IMR-90 (cell line): ENCODE data around the gene FAM13B. TPM values are rescaled to one million over a fixed set of nuclear protein-coding genes. Genes with fewer than 3 reads are reported as not detected.

Experiments used
- ATAC-seq: fragments of 200-7000 bp; cut with Tn5 transposase; 2 replicates; pipeline ENCODE4 v1.9.1; 2020; ENCODE audit warnings: low read depth, mild to moderate bottlenecking, moderate library complexity
- BruUV-seq: library from RNA; stranded (reverse); fragments of 400-500 nt; replicated peaks from 2 replicates; lab custom pipeline; 2021; lab: Mats Ljungman, UMichigan
- CTCF ChIA-PET: fragments of 300-600 bp; formaldehyde crosslinking; extraction: SDS; loops from one replicate; lab custom pipeline; 2021; ENCODE audit warnings: antibody characterized with exemption; lab: Yijun Ruan, JAX
- POLR2A ChIA-PET: fragments of 300-600 bp; sonication (Branson Sonifier 250); formaldehyde crosslinking; loops from one replicate; lab custom pipeline; 2022; ENCODE audit warnings: antibody characterized with exemption; ENCODE audit not compliant: unreplicated experiment; lab: Charles Lee
- DNase-seq: peaks from one replicate; pipeline ENCODE4 v3.0.0; 2013
- H2AFZ ChIP-seq: replicated peaks from 2 replicates; pipeline ENCODE3; 2013; ENCODE audit warnings: low read length, mild to moderate bottlenecking; ENCODE audit not compliant: poor library complexity
- H2AK5ac ChIP-seq: 2 replicates; pipeline ENCODE4 v1.6.1; 2013; ENCODE audit warnings: low read depth, low read length, inconsistent platforms
- H2AK9ac ChIP-seq: replicated peaks from 2 replicates; pipeline ENCODE3; 2013; ENCODE audit warnings: mild to moderate bottlenecking, low read depth, low read length, moderate library complexity; ENCODE audit not compliant: poor library complexity
- H2BK120ac ChIP-seq: 2 replicates; pipeline ENCODE4 v1.6.1; 2013; ENCODE audit warnings: low read depth, low read length, inconsistent platforms
- H2BK15ac ChIP-seq: 3 replicates; pipeline ENCODE4 v1.6.1; 2013; ENCODE audit warnings: low read depth, low read length, inconsistent platforms
- H2BK20ac ChIP-seq: 2 replicates; pipeline ENCODE4 v1.6.1; 2013; ENCODE audit warnings: low read depth, mild to moderate bottlenecking, inconsistent platforms, low read length, moderate library complexity
- H2BK5ac ChIP-seq: 2 replicates; pipeline ENCODE4 v1.6.1; 2013; ENCODE audit warnings: mild to moderate bottlenecking, low read depth, low read length, inconsistent platforms; ENCODE audit not compliant: poor library complexity, severe bottlenecking
- H3K14ac ChIP-seq: replicated peaks from 2 replicates; pipeline ENCODE4 v1.6.1; 2013; ENCODE audit warnings: low read depth, low read length, inconsistent platforms
- H3K18ac ChIP-seq: 2 replicates; pipeline ENCODE4 v1.6.1; 2013; ENCODE audit warnings: low read depth, low read length, control low read depth
- H3K23ac ChIP-seq: 2 replicates; pipeline ENCODE4 v1.6.1; 2013; ENCODE audit warnings: low read depth, low read length, inconsistent platforms
- H3K27ac ChIP-seq: 2 replicates; pipeline ENCODE4 v1.5.1; 2013; ENCODE audit warnings: mild to moderate bottlenecking, control low read depth, low read length; ENCODE audit not compliant: insufficient read depth
- H3K27me3 ChIP-seq: 2 replicates; pipeline ENCODE4 v1.6.1; 2013; ENCODE audit warnings: low read length; ENCODE audit not compliant: control insufficient read depth, insufficient read depth
- H3K36me3 ChIP-seq: 2 replicates; pipeline ENCODE4 v1.6.1; 2013; ENCODE audit warnings: low read length, mixed read lengths; ENCODE audit not compliant: control insufficient read depth, insufficient read depth
- H3K4ac ChIP-seq: 2 replicates; pipeline ENCODE4 v1.6.1; 2013; ENCODE audit warnings: low read depth, low read length, inconsistent platforms
- H3K4me1 ChIP-seq: 2 replicates; pipeline ENCODE4 v1.6.1; 2013; ENCODE audit warnings: low read length, mixed read lengths; ENCODE audit not compliant: control insufficient read depth, insufficient read depth
- H3K4me2 ChIP-seq: 2 replicates; pipeline ENCODE4 v1.6.1; 2013; ENCODE audit warnings: low read depth, mild to moderate bottlenecking, control low read depth, low read length, moderate library complexity
- H3K4me3 ChIP-seq: 2 replicates; pipeline ENCODE4 v1.5.1; 2013; ENCODE audit warnings: low read depth, mild to moderate bottlenecking, control low read depth, low read length, moderate library complexity; ENCODE audit not compliant: insufficient read depth
- H3K56ac ChIP-seq: 2 replicates; pipeline ENCODE4 v1.6.1; 2013; ENCODE audit warnings: low read length, inconsistent platforms; ENCODE audit not compliant: insufficient read depth; ENCODE audit errors: extremely low read depth
- H3K79me1 ChIP-seq, 2 experiments: 2 replicates each; pipeline ENCODE4 v1.6.1; 2013; ENCODE audit warnings: low read length in 2 of 2, inconsistent platforms in 1 of 2, low read depth in 1 of 2
- H3K9ac ChIP-seq: 2 replicates; pipeline ENCODE4 v1.6.1; 2013; ENCODE audit warnings: low read depth, low read length, control low read depth
- H3K9me1 ChIP-seq: 2 replicates; pipeline ENCODE4 v1.6.1; 2013; ENCODE audit warnings: low read length, inconsistent platforms; ENCODE audit not compliant: insufficient read depth
- H3K9me3 ChIP-seq: 2 replicates; pipeline ENCODE4 v1.6.1; 2013; ENCODE audit warnings: low read length; ENCODE audit not compliant: control insufficient read depth, insufficient read depth
- H4K20me1 ChIP-seq: 2 replicates; pipeline ENCODE4 v1.6.1; 2013; ENCODE audit warnings: low read length, inconsistent platforms; ENCODE audit not compliant: insufficient read depth
- H4K5ac ChIP-seq: 2 replicates; pipeline ENCODE4 v1.6.1; 2013; ENCODE audit warnings: mild to moderate bottlenecking, low read depth, low read length, control low read depth
- H4K8ac ChIP-seq, 2 experiments: 2 replicates each; pipeline ENCODE4 v1.6.1; 2013; ENCODE audit warnings: low read depth in 2 of 2, low read length in 2 of 2, control low read depth in 1 of 2, inconsistent platforms in 1 of 2
- H4K91ac ChIP-seq: 2 replicates; pipeline ENCODE4 v1.6.1; 2013; ENCODE audit warnings: low read depth, low read length, inconsistent platforms; ENCODE audit not compliant: insufficient read depth
- CEBPB ChIP-seq: IDR thresholded peaks from 2 replicates; pipeline ENCODE4 v1.6.1; 2012; ENCODE audit warnings: low read depth, low read length, improper control_type of control experiment
- CHD1 ChIP-seq: IDR thresholded peaks from 2 replicates; pipeline ENCODE4 v1.6.1; 2012; ENCODE audit warnings: low read depth, low read length, improper control_type of control experiment
- ELK1 ChIP-seq: fragments of 150-350 bp; IDR thresholded peaks from 2 replicates; pipeline ENCODE4 v1.6.1; 2016; ENCODE audit warnings: low read depth, mild to moderate bottlenecking, low read length, moderate library complexity, borderline replicate concordance
- FOS ChIP-seq: fragments of 150-350 bp; IDR thresholded peaks from 2 replicates; pipeline ENCODE4 v1.6.1; 2016; ENCODE audit warnings: low read depth, low read length
- MAFK ChIP-seq: IDR thresholded peaks from 2 replicates; pipeline ENCODE4 v1.6.1; 2012; ENCODE audit warnings: low read depth, low read length, improper control_type of control experiment
- MAZ ChIP-seq: IDR thresholded peaks from 2 replicates; pipeline ENCODE4 v1.6.1; 2012; ENCODE audit warnings: low read depth, mild to moderate bottlenecking, low read length, improper control_type of control experiment, moderate library complexity, borderline replicate concordance
- MXI1 ChIP-seq: IDR thresholded peaks from 2 replicates; pipeline ENCODE4 v1.6.1; 2012; ENCODE audit warnings: low read depth, mild to moderate bottlenecking, low read length, moderate library complexity, borderline replicate concordance
- NFE2L2 ChIP-seq: fragments of 150-350 bp; IDR thresholded peaks from 2 replicates; pipeline ENCODE4 v1.6.1; 2016; ENCODE audit warnings: low read depth, mild to moderate bottlenecking, low read length
- POLR2A ChIP-seq: IDR thresholded peaks from 2 replicates; pipeline ENCODE4 v1.6.1; 2012; ENCODE audit warnings: mild to moderate bottlenecking, low read depth, low read length
- RAD21 ChIP-seq: IDR thresholded peaks from 2 replicates; pipeline ENCODE4 v1.6.1; 2012; ENCODE audit warnings: low read length, improper control_type of control experiment
- RFX5 ChIP-seq: IDR thresholded peaks from 2 replicates; pipeline ENCODE4 v1.8.0; 2012; ENCODE audit warnings: low read depth, mild to moderate bottlenecking, low read length, moderate library complexity
- SMC3 ChIP-seq: fragments of 150-350 bp; IDR thresholded peaks from 2 replicates; pipeline ENCODE4 v1.6.1; 2016; ENCODE audit warnings: low read depth, mild to moderate bottlenecking, antibody characterized with exemption, low read length, moderate library complexity
- WGBS, 2 experiments: methylation state at CpG; one replicate each; pipeline versions ENCODE4 v1.1.5 to v1.1.7; 2013; ENCODE audit warnings: missing lambda C conversion rate in 2 of 2; ENCODE audit not compliant: insufficient read length in 1 of 2; ENCODE audit errors: extremely low coverage in 2 of 2; 5-methylcytosine and 5-hydroxymethylcytosine counted together
- dilution Hi-C: fragments of 300-500 bp; cut with HindIII; formaldehyde crosslinking; loops from one replicate; pipeline ENCODE4 v1.14.3; 2018; ENCODE audit warnings: low sequenced_read_pairs; ENCODE audit not compliant: unreplicated experiment
- in situ Hi-C: fragments of 300-500 bp; cut with MboI; formaldehyde crosslinking; loops from 3 replicates; pipeline ENCODE4 v1.14.3; 2019; ENCODE audit warnings: low sequenced_read_pairs, inconsistent platforms, mixed read lengths
- intact Hi-C: fragments of 100-400 bp; cut with micrococcal nuclease; formaldehyde crosslinking; loops from 2 replicates; pipeline ENCODE4 v1.10.0; 2022
- polyA plus RNA-seq, 3 experiments: library from polyadenylated mRNA; depleted of rRNA; stranded (reverse); fragments of >200 nt; gene quantifications; 2 replicates each; pipeline ENCODE4 v1.2.3, GENCODE V29; 2012; ENCODE audit warnings: low replicate concordance in 1 of 3
- total RNA-seq: library from RNA; depleted of rRNA; stranded (reverse); fragments of >200 nt; gene quantifications from 2 replicates; pipeline ENCODE4 v1.2.3, GENCODE V29; 2012

FAM13B gene
- total and polyA plus RNA-seq, 2 of the 4 experiments (the other 2 are of a cell fraction): 14.6 to 15.1 TPM

- no peak overlapping the region for H3K23ac ChIP-seq
- H3K9me1 ChIP-seq: no peaks in the 10 kb centered on the region
- no peak overlapping the region for H2BK15ac ChIP-seq
- H3K79me1 ChIP-seq: no peaks in the 10 kb centered on the region
- CTCF ChIA-PET: interaction anchor here (0.6 to 1.7 kb wide), 5 partner anchors 20 to 55 kb away, joined by 3 to 11 read pairs (median 3); no protein-coding TSS in a partner anchor
- ATAC-seq: no peak
- no peak overlapping the region for H3K56ac ChIP-seq
- no peak overlapping the region for H3K4ac ChIP-seq
- H2AK5ac ChIP-seq: no peak overlapping the region
- H3K14ac ChIP-seq: no peak overlapping the region
- no peak overlapping the region for H3K4me3 ChIP-seq
- H2AFZ ChIP-seq: no peak overlapping the region
- no peaks in the 10 kb centered on the region for H3K36me3 ChIP-seq
- no peak overlapping the region for H4K91ac ChIP-seq
- H4K5ac ChIP-seq: no peak overlapping the region
- no peaks in the 10 kb centered on the region for H3K9me3 ChIP-seq
- no peaks in the 10 kb centered on the region for H4K20me1 ChIP-seq
- H2BK120ac ChIP-seq: no peak overlapping the region
- TF ChIP-seq POLR2A: no peak
- TF ChIP-seq CEBPB: no peak
- no peak for TF ChIP-seq FOS
- no peak for TF ChIP-seq MAZ
- no peak for TF ChIP-seq ELK1
- TF ChIP-seq RAD21: no peak
- no peak for TF ChIP-seq MXI1
- no peak for TF ChIP-seq SMC3
- TF ChIP-seq RFX5: no peak
- TF ChIP-seq MAFK: no peak
- TF ChIP-seq CHD1: no peak
- TF ChIP-seq NFE2L2: no peak
- H4K8ac ChIP-seq: no peak overlapping the region
- H2AK9ac ChIP-seq: no peak overlapping the region
- H2BK5ac ChIP-seq: no peak overlapping the region
- WGBS, 2 experiments: no CpG with 5 or more reads among the region's 1 CpG
- BruUV-seq: no TSS peak
- no peaks in the 10 kb centered on the region for H3K4me1 ChIP-seq
- POLR2A ChIA-PET: no interaction called here
- in situ Hi-C loops (loop anchor here (5.0 kb wide), 1 partner anchor 54 kb away; no protein-coding TSS in a partner anchor), dilution Hi-C loops (no loop called here), intact Hi-C loops (loop anchor here (5.0 kb wide), 1 partner anchor 451 kb away; no protein-coding TSS in a partner anchor)
- H2BK20ac ChIP-seq: no peak overlapping the region
- H3K9ac ChIP-seq: no peak overlapping the region
- H3K18ac ChIP-seq: no peak overlapping the region
- no peak overlapping the region for H3K27ac ChIP-seq
- DNase-seq: no peak
- H3K4me2 ChIP-seq: no peak overlapping the region
- no peaks in the 10 kb centered on the region for H3K27me3 ChIP-seq
These were observed 45.2 kb upstream of the FAM13B start for GRCh38 chr5:138078006-138078643.
